ENCODE measurements around the gene BLM. TPM values are rescaled to one million over a fixed set of nuclear protein-coding genes. Genes with fewer than 3 reads are reported as not detected.

Gene BLM
- total and polyA plus RNA-seq, 2 of the 4 experiments (the other 2 are of a cell fraction), result 2.5 to 6.5 TPM

GRCh38 chr15:90720131-90720530, 3.0 kb downstream of the BLM start:
- dilution Hi-C loops (cut with HindIII; ENCODE audit: low sequenced_read_pairs, unreplicated experiment) (no loop called here), intact Hi-C loops (cut with micrococcal nuclease) (no loop called here), in situ Hi-C loops (cut with MboI; ENCODE audit: low sequenced_read_pairs) (no loop called here)
- Histone ChIP-seq H2BK15ac (ENCODE audit: low read depth, low read length) (no peak overlapping the region), H3K36me3 (ENCODE audit: control insufficient read depth, insufficient read depth, low read length) (no peaks in the 10 kb centered on the region), H3K4me2 (ENCODE audit: low read depth, low read length) (no peak overlapping the region), H3K79me1 (ENCODE audit: low read depth in 1 of 2, low read length in 2 of 2) (peaks cover 13 to 36% of the 10 kb centered on the region in 2 experiments), H3K9me3 (ENCODE audit: control insufficient read depth, insufficient read depth, low read length) (no peaks in the 10 kb centered on the region), H4K91ac (ENCODE audit: insufficient read depth, low read depth, low read length) (no peak overlapping the region), H4K5ac (ENCODE audit: low read depth, low read length) (no peak overlapping the region), H2AK9ac (replicated peaks; ENCODE audit: low read depth, low read length, poor library complexity) (no peak overlapping the region), H2AK5ac (ENCODE audit: low read depth, low read length) (no peak overlapping the region), H3K9me1 (ENCODE audit: insufficient read depth, low read length) (peaks cover 3% of the 10 kb centered on the region; the same call in 1 of the 2 replicates), H3K56ac (ENCODE audit: extremely low read depth, insufficient read depth, low read length) (no peak overlapping the region), H3K4ac (ENCODE audit: low read depth, low read length) (no peak overlapping the region), H3K4me3 (ENCODE audit: insufficient read depth, low read depth, low read length) (no peak overlapping the region), H2AFZ (replicated peaks; ENCODE audit: low read length, poor library complexity) (no peak overlapping the region), H3K18ac (ENCODE audit: low read depth, low read length) (no peak overlapping the region), H4K20me1 (ENCODE audit: insufficient read depth, low read length) (no peaks in the 10 kb centered on the region), H2BK5ac (ENCODE audit: low read depth, low read length, poor library complexity, severe bottlenecking) (no peak overlapping the region), H4K8ac (ENCODE audit: low read depth in 2 of 2, low read length in 2 of 2) (no peak overlapping the region), H3K14ac (replicated peaks; ENCODE audit: low read depth, low read length) (no peak overlapping the region), H3K23ac (ENCODE audit: low read depth, low read length) (no peak overlapping the region), H2BK120ac (ENCODE audit: low read depth, low read length) (no peak overlapping the region), H2BK20ac (ENCODE audit: low read depth, low read length) (no peak overlapping the region), H3K27ac (ENCODE audit: insufficient read depth, low read length) (no peak overlapping the region), H3K4me1 (ENCODE audit: control insufficient read depth, insufficient read depth, low read length) (peaks cover 2% of the 10 kb centered on the region; the same call in 1 of the 2 replicates), H3K9ac (ENCODE audit: low read depth, low read length) (no peak overlapping the region), H3K27me3 (ENCODE audit: control insufficient read depth, insufficient read depth, low read length) (no peaks in the 10 kb centered on the region)
- no peak for TF ChIP-seq CHD1 (IDR thresholded peaks at IDR 0.05; ENCODE audit: low read depth, low read length)
- no peak for TF ChIP-seq MAFK (IDR thresholded peaks at IDR 0.05; ENCODE audit: low read depth, low read length)
- TF ChIP-seq CTCF (conservative IDR thresholded peaks at IDR 0.05; ENCODE audit: low read depth, low read length), result no peak
- TF ChIP-seq SMC3 (IDR thresholded peaks at IDR 0.05; ENCODE audit: low read depth, low read length), result no peak
- TF ChIP-seq RCOR1 (IDR thresholded peaks at IDR 0.05; ENCODE audit: insufficient replicate concordance, low read length), result no peak
- no peak for TF ChIP-seq CEBPB (IDR thresholded peaks at IDR 0.05; ENCODE audit: low read depth, low read length)
- no peak for DNase-seq
- BruUV-seq (replicated peaks), result no TSS peak
- ATAC-seq (ENCODE audit: low read depth), result no peak
- ChIA-PET POLR2A (ENCODE audit: unreplicated experiment) (no interaction called here), CTCF (interaction anchor here (0.6 kb wide), 1 partner anchor 179 kb away, joined by 3 read pairs; no protein-coding TSS in a partner anchor)
- no CpG with 5 or more reads among the region's 2 CpGs for WGBS, 2 experiments (ENCODE audit: extremely low coverage in 2 of 2, insufficient read length in 1 of 2)
